Adrenal gland (tissue), 5 donors: Measurements from ENCODE around the gene EIF4A3.

Experiments used
- CTCF ChIP-seq, 6 experiments: fragments of 450-650 bp in 4 of 6; fragments of 200-600 bp in 2 of 6; sonication (generic) in 1 of 6; IDR thresholded peaks; 1 replicate in 5 of 6; 2 replicates in 1 of 6; pipeline versions ENCODE4 v1.5.1 to v1.8.0; 2016 to 2021; ENCODE audit warnings: antibody characterized with exemption in 6 of 6, mild to moderate bottlenecking in 2 of 6, moderate library complexity in 1 of 6
- POLR2A ChIP-seq, 2 donors: fragments of 450-650 bp; IDR thresholded peaks; one replicate each; pipeline ENCODE4 v1.6.1; 2017; ENCODE audit warnings: antibody characterized with exemption in 2 of 2, mild to moderate bottlenecking in 2 of 2, moderate library complexity in 1 of 2
- donor health status: DM: no; HTN: no; CAD: no.

GRCh38 chr17:80102664-80103448, 44.1 kb downstream of the EIF4A3 start:
- TF ChIP-seq CTCF (IDR thresholded peaks at IDR 0.05) = no peak
- TF ChIP-seq POLR2A (IDR thresholded peaks at IDR 0.05) = no peak
